DMS79 treated with DMSO at 0.1 percent for 48 hours (cell line): ENCODE results near the gene XKR3.
"Not testable (repeated sequence)": the region's sequence is repeated elsewhere in the genome, so short reads cannot be mapped to it uniquely, and the experiment has no call there.

ENCODE experiments used
- DNase-seq: peaks from one replicate; lab custom pipeline; 2025; lab: John Stamatoyannopoulos, UW

XKR3 gene

GRCh38 chr22:16747266-16748159, 77.7 kb downstream of the XKR3 start:
- not testable (repeated sequence) for DNase-seq

- not testable (repeated sequence) for DNase-seq
Observed at GRCh38 chr22:16734271-16734670, 90.9 kb downstream of the XKR3 start.
